Measurements from ENCODE around the gene WDR27.

- TF ChIP-seq TAF1 (IDR thresholded peaks at IDR 0.05; ENCODE audit: low read depth) (no peak), REST (IDR thresholded peaks at IDR 0.05; ENCODE audit: borderline replicate concordance) (no peak)
Measured at GRCh38 chr6:169429001-169429400, 272.8 kb downstream of the WDR27 start.

All from neural cell (in vitro differentiated cells).